ENCODE results near the gene IGF2. TPM values are rescaled to one million over a fixed set of nuclear protein-coding genes. Genes with fewer than 3 reads are reported as not detected.

The IGF2 gene
- polyA plus RNA-seq, 1 donor (not counting 4 experiments of a cell fraction or from before 2014, with no cell fraction given): not detected

DNA sequence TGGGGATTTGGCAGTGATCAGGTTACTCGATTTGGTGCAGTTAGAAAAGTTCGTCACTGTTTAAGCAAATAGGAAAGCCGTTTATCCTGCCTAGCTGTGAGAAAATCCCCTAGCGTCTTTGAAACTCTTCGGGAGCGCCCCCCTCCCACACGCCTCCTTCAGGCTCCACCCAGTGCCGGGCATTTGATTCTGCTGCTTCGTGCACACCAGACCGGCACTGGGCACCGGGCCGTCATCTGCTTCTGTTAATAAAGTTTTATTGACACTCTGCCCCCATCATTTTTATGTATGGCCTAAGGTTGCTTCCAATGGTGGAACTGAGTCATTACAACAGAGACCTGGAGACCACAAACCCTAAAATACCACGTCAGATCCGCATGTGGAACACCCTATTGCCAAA, 50.9 kb downstream of the IGF2 start:
- TF ChIP-seq EZH2 (IDR thresholded peaks at IDR 0.05; ENCODE audit: low read length): no peak
- TF ChIP-seq, protein P1, sequence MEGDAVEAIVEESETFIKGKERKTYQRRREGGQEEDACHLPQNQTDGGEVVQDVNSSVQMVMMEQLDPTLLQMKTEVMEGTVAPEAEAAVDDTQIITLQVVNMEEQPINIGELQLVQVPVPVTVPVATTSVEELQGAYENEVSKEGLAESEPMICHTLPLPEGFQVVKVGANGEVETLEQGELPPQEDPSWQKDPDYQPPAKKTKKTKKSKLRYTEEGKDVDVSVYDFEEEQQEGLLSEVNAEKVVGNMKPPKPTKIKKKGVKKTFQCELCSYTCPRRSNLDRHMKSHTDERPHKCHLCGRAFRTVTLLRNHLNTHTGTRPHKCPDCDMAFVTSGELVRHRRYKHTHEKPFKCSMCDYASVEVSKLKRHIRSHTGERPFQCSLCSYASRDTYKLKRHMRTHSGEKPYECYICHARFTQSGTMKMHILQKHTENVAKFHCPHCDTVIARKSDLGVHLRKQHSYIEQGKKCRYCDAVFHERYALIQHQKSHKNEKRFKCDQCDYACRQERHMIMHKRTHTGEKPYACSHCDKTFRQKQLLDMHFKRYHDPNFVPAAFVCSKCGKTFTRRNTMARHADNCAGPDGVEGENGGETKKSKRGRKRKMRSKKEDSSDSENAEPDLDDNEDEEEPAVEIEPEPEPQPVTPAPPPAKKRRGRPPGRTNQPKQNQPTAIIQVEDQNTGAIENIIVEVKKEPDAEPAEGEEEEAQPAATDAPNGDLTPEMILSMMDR (optimal IDR thresholded peaks at IDR 0.05 in 1 of 3, IDR thresholded peaks at IDR 0.05 in 1 of 3, conservative IDR thresholded peaks at IDR 0.05 in 1 of 3; ENCODE audit: extremely low read depth in 1 of 3, insufficient read depth in 2 of 3, low read length in 3 of 3): no peak
- Histone ChIP-seq H4K20me1 (ENCODE audit: control insufficient read depth, extremely low read depth, insufficient read depth, low read length) (peaks cover 3% of the 10 kb centered on the region), H3K27me3 (ENCODE audit: control insufficient read depth, extremely low read depth, insufficient read depth, low read length) (peaks cover 28% of the 10 kb centered on the region), H3K4me2 (ENCODE audit: control insufficient read depth, extremely low read depth, insufficient read depth, low read depth, low read length) (no peak overlapping the region), H3K4me1 (ENCODE audit: control insufficient read depth, extremely low read depth, insufficient read depth, low read length) (peaks cover 5% of the 10 kb centered on the region), H3K27ac (ENCODE audit: control insufficient read depth, insufficient read depth, low read length) (no peak overlapping the region), H3K9me1 (ENCODE audit: control insufficient read depth, extremely low read depth, insufficient read depth, low read length) (no peaks in the 10 kb centered on the region), H2AFZ (ENCODE audit: control insufficient read depth, low read length) (no peak overlapping the region), H3K4me3 (ENCODE audit: control insufficient read depth in 2 of 3, extremely low read depth in 1 of 3, insufficient read depth in 2 of 3, low read depth in 1 of 3, low read length in 3 of 3) (no peak overlapping the region), H3K36me3 (ENCODE audit: control insufficient read depth in 2 of 2, extremely low read depth in 1 of 2, insufficient read depth in 2 of 2, low read length in 2 of 2) (no peaks in the 10 kb centered on the region), H3K79me2 (ENCODE audit: control insufficient read depth, insufficient read depth, low read length) (no peaks in the 10 kb centered on the region), H3K9ac (ENCODE audit: control insufficient read depth, extremely low read depth, insufficient read depth, low read length) (no peak overlapping the region), H3K9me3 (ENCODE audit: control insufficient read depth, low read depth, low read length) (peaks cover 9% of the 10 kb centered on the region)
- dilution Hi-C loops (cut with MboI; ENCODE audit: extremely low pct_ligation_motif_present, low sequenced_read_pairs): no loop called here
- no peak for FAIRE-seq
- no peak for DNase-seq (ENCODE audit: low read depth, low spot score)

DNA sequence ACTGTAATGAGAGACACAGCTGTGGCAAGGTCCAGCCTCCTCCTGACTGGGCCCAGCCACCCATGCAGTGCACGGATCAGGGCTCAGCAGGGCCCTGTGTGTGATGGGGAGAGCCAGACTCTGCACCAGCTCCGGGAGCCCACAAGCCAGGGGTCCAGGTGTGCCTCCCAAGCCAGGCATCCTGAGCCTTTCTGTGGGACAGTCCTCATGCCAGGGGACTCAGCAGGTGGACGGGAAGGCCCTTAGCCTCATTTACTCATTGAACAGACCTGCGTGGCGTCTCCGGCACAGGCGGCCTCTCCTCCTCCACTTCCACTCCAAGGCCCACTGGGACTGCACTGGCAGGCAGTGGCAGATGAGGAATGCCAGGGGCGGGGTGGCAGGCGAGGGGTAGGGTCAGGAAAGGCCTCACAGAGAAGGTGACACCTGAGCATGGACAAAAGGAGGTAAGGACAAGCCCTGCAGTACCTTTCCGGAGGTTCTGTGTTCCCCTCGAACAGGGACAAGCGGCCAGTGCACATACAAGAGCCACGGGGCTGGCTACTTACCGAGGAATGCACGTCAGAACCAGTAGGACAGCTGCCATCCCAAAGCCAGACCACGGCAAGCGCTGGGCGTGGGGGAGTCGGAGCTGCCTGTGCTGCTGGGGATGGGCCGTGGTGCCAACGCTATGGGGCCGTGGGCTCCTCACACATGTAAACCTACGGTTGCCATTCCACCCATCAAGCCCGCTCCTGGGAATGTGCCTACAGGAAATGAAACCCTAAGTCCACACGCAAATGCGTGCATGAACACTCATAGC, 52.7 kb downstream of the IGF2 start:
- H2AFZ ChIP-seq (ENCODE audit: control insufficient read depth, low read length): no peak overlapping the region
- H3K27me3 ChIP-seq (ENCODE audit: control insufficient read depth, extremely low read depth, insufficient read depth, low read length): peaks cover 15% of the 10 kb centered on the region
- TF ChIP-seq EZH2 (IDR thresholded peaks at IDR 0.05; ENCODE audit: low read length): no peak
- TF ChIP-seq, protein P1 (optimal IDR thresholded peaks at IDR 0.05 in 1 of 3, IDR thresholded peaks at IDR 0.05 in 1 of 3, conservative IDR thresholded peaks at IDR 0.05 in 1 of 3; ENCODE audit: extremely low read depth in 1 of 3, insufficient read depth in 2 of 3, low read length in 3 of 3): no peak
- H4K20me1 ChIP-seq (ENCODE audit: control insufficient read depth, extremely low read depth, insufficient read depth, low read length): no peaks in the 10 kb centered on the region
- dilution Hi-C loops (cut with MboI; ENCODE audit: extremely low pct_ligation_motif_present, low sequenced_read_pairs): no loop called here
- H3K4me1 ChIP-seq (ENCODE audit: control insufficient read depth, extremely low read depth, insufficient read depth, low read length): no peaks in the 10 kb centered on the region
- H3K79me2 ChIP-seq (ENCODE audit: control insufficient read depth, insufficient read depth, low read length): no peaks in the 10 kb centered on the region
- H3K27ac ChIP-seq (ENCODE audit: control insufficient read depth, insufficient read depth, low read length): no peak overlapping the region
- H3K9me1 ChIP-seq (ENCODE audit: control insufficient read depth, extremely low read depth, insufficient read depth, low read length): no peaks in the 10 kb centered on the region
- H3K9me3 ChIP-seq (ENCODE audit: control insufficient read depth, low read depth, low read length): peaks cover 9% of the 10 kb centered on the region
- no peak overlapping the region for H3K4me3 ChIP-seq (ENCODE audit: control insufficient read depth in 2 of 3, extremely low read depth in 1 of 3, insufficient read depth in 2 of 3, low read depth in 1 of 3, low read length in 3 of 3)
- H3K9ac ChIP-seq (ENCODE audit: control insufficient read depth, extremely low read depth, insufficient read depth, low read length): no peak overlapping the region
- no peaks in the 10 kb centered on the region for H3K36me3 ChIP-seq (ENCODE audit: control insufficient read depth in 2 of 2, extremely low read depth in 1 of 2, insufficient read depth in 2 of 2, low read length in 2 of 2)
- no peak overlapping the region for H3K4me2 ChIP-seq (ENCODE audit: control insufficient read depth, extremely low read depth, insufficient read depth, low read depth, low read length)
- FAIRE-seq: no peak
- no peak for DNase-seq (ENCODE audit: low read depth, low spot score)
